ENCODE measurements around the gene CXCL14.
A peak's percentile ranks its signal among the peaks of the same experiment; 100 is the strongest.

CXCL14 gene

DNA sequence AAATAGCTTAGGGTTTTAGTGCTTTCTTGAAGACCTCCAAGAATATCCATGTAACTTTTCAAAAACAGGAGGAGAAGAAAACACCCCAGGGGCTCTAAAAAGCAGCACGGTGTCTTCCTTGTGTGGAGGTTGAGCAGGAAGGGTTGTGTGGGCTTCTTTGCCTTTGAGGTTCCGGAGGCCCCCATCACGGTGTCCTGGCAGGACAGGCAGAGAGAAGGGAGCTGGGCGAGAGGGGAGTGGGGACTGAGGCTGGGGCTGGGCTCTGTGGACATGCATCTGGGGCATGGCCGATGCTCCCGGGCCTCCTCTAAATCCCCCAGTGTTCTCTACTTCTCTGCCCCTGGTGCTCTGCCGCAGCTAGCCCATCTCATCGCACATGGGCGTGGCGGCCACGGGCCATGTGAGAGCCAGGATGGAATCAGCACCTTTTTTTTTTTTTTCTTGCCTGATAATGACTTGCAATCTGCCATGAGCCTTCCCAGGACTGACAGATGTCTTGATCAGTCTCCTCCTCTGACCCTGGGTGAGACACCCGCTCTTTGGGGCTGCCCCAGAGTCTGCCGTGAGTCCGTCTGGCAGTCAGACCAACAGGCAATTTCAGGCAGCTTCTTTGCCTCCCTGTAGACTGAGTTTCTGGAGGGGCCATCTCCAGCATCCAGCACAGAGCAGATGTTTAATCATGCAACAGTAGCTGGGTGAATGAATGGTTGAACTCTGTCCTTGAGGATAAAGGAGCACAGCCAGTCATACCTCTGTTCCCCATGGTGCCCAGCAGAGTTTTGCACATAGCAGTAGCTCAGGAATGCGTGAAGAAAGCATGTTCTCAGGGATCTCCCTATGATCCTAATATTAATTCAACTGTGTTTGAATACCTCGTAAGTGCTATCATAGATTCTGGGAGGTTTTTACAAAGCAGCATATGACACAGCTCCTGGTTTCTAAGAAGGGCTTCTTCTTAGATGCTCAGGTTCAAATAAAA lies 12.1 kb downstream of the CXCL14 start:
- DNase-seq, result peak in 1 of 2 experiments; percentile 45

- DNase-seq, result peak; percentile 17 to 50
Observed at GRCh38 chr5:135565725-135566421, 12.9 kb downstream of the CXCL14 start.

DNA sequence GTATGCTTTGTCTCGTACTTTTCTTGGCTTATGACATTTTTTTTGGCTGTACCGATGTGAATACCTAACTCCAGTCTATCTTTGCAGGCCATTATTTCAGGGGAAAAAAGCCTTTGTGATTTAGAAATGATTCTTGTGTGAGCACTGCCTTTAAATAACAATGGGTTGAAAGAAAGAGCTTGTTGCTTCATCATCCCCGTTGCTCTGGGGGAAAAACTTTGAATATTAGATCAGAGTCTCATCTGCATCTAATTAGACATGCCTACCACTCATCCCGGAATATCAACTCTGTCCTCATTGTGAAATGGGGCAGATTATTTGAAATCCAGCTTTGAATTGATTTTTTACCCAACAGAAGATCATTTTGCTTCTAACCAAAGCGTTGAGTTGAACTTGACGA lies 13.5 kb downstream of the CXCL14 start:
- DNase-seq, result no peak

- peak; percentile 64 to 85 for DNase-seq
Observed at GRCh38 chr5:135564331-135564730, 14.5 kb downstream of the CXCL14 start.

DNA sequence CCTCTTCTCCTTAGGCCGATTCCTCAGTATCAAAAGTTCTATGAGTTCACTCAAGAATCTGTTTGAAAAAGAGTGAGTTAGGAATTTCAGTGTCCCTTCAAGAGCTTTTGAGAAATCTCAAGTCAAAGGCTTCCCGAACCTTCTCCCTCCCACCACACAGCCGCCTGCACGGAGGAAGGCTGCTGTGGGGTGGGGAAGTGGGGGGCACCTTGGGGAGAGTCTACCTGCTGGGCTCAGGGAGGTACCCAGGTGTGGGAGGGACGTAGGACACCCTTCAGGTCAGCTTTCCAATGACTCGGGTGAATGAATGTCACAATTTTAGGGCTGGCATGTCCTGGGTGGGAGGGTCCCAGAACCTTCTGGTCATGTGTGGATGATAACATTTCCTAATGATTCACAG lies 17.5 kb downstream of the CXCL14 start:
- DNase-seq, result no peak

GRCh38 chr5:135560858-135561257 lies 17.9 kb downstream of the CXCL14 start:
- DNase-seq, result peak; percentile 33 to 78

DNA sequence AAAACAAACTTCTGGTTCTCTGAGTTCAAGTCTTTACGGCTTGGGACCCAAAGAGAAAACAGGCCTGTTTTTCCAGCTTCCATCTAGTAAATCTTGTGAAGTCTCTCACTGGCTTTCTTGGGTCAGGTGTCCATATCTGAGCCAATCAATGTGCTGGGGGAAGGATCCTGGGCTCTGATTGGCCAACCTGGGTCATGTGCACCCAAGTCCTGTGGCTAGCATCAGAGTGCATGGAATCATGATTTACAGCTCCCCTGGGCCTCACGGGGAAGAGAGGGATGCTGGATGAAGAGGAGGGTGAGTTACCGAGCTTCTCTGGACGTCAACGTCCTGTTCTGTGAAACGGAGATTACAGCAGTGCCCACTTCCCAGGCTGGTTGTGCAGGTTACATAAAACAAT lies 19.4 kb downstream of the CXCL14 start:
- peak; percentile 28 to 30 for DNase-seq

DNA sequence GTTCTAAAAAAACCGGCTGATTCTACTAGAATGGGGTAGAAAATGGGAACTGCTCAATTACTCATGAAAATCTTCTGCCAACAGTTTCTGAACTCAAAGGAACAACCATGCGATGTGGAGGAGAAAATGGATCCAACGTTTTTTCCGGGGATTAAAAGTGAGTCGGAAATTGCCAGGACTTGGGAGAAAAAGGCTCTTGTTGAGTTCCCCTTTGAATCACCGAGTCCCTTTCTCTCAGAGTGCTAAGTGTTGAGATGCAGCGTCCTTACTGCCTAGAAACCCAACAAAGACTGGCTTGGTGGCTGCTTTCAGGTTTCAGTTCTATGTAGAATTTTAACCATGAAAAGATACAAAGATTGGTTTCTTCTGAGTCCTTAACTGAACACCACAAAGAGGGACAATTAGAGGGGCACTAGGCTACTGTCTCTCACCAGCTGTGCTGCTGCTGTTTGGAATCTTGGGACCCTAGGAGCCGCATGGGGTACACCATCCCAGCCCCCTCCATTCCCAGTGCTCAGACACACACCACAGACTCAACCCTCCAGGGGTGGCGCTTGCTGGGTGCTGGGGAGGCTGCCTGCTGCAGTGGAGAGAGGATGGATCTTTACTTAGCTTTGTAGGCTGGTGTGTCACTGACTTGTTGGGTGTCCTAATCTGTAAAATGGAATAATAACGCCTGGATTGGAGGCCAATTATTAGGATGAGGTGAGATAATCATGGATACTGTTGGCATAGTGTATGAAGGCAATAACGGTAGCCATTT lies 21.5 kb downstream of the CXCL14 start:
- DNase-seq, result no peak

GRCh38 chr5:135556620-135557019 lies 22.2 kb downstream of the CXCL14 start:
- no peak for DNase-seq

- no peak for DNase-seq
Observed at GRCh38 chr5:135555530-135555929, 23.3 kb downstream of the CXCL14 start.

DNA sequence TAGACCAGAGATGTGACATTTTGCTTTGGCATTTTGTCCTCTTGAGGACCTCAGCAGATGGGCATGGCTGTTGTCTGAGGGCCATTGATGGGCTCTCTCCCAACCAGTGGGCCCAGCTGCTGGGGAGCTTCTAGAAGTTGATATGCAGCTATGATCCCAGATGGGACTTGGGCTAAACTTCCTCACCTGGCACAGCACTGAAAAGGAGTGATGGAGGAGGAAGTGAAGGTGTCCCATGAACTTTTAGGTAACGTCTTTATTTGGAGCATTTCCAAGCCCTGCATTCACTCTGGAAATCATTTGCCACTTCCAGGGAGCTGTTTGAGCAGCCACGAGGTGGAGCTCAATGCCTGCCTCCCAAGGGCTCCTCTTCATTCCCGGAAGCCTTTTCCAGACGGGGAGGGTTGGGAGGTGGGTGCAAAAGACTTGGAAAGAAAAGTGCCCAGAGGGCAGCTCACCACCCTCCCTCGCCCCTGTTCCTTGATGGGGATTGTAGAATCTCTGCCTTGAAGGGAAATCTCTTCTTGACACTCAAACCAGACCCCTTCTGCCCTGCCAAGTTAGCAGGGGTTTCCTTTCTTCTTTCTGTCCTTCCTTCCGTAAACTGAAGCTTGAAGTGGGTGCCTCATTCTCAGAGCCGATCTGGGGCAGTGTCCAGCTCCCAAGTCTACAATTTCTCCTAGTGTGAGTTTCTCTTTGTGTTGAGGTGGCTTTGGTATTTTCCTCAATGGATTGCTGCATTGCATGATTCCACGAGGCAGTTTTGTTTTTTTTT lies 24.9 kb downstream of the CXCL14 start:
- peak; percentile 52 to 61 for DNase-seq

DNA sequence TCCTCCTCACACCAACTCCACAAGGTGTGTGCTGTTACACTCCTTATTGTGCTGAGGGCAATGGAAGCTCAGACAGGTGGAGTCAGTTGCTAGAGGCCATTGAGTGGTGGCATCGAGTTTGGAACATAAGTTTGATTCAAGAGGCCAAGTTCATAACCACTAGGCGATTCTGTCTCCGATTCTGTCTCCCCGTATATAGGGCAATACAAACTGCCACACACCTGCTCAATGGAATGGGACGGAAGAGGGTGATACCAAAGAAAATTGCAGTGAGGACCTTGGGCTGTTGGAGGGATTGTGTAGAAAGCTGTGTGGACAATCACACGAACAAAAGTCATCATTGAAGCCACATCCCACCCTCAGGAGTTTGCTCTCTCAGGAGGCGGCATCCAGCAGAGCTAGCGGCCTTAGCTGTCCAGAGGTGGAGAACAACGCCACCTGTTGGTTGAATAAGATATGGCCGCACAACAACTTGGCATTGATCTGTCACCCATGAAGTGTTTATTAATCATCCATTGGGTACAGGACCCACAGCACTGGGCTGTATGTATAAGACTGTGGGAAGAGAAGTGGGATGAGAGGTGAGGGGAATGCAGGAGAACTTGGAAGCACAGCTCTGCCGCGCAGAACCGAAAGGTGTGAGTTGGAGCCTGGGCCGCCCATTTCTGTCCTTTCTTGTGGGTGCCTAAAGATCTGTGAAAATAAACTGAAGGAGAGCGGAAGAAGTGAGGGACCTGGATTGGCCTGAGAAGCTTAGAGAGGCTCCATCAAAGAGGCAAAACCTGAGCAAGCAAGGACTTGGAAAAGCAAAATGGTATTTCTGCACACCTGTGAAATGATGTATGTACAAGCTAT lies 27.0 kb downstream of the CXCL14 start:
- peak; percentile 53 to 74 for DNase-seq

GRCh38 chr5:135549413-135549812 lies 29.4 kb downstream of the CXCL14 start:
- DNase-seq, result no peak

DNA sequence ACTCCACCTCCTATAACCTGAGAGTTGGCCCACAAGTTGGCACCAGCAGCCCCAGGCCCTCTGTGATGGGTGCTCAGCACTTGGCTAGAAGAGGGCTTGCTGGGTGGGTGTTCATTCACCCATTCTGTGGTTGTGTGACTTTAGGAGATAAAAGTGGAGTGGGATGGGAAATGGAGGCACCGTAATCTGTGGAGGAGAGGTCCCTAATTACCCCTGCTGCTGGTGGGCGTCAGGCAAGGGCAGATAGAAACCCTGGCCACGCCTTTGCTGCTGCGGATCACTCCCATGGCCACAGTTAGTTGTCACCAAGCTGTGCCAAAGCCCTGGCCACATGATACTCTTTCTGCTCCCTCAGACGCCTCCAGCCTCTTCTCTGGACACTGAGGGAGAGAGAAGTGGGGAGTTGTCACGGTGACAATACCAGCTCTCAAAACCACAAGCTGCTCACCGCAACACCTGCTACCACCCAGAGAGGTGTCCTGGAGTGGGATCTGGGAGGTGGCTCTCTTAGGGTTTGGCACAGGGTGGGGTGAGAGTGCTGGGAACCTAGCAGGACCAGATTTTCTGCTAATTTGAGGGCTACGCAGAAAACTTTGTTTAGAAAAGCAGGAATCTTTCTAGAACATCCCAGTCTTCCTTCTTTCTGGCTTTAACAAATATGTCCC lies 31.1 kb downstream of the CXCL14 start:
- peak in 1 of 2 experiments; percentile 50 for DNase-seq

GRCh38 chr5:135546912-135547311 lies 31.9 kb downstream of the CXCL14 start:
- DNase-seq, result peak; percentile 11 to 66

- DNase-seq, result peak; percentile 94 to 95
Observed at GRCh38 chr5:135546101-135546500, 32.7 kb downstream of the CXCL14 start.

- peak; percentile 66 to 86 for DNase-seq
Observed at GRCh38 chr5:135545099-135545498, 33.7 kb downstream of the CXCL14 start.

GRCh38 chr5:135543485-135544304 lies 35.1 kb downstream of the CXCL14 start:
- DNase-seq, result peak; percentile 34 to 77

GRCh38 chr5:135543001-135543484 lies 35.7 kb downstream of the CXCL14 start:
- DNase-seq, result no peak

Measured in NCI-H524 (cell line).